Measurements from ENCODE around the gene FHOD3.

DNA sequence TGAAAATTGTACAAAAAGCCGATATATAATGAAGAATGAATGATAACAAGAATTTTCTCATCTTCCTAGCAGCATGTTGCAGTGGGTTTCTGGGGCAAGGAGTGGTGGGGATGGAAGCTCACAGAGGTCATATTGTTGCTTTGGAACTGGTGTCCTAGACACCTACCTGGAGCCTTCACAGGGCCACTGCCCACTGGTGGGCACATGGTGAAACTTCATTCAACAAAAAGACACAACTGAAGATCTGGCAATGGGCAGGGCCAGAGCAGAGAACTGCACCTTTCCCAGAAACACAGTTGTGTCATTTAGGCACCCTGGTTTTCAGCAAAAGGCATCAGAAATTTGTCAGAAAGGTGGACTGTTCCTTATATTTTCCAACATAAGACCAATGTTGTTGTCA lies 115.3 kb downstream of the FHOD3 start:
- TF ChIP-seq POLR2A (IDR thresholded peaks at IDR 0.05; ENCODE audit: low read length) (no peak), GATA1 (IDR thresholded peaks at IDR 0.05; ENCODE audit: low read depth, low read length) (no peak)
